Hematopoietic multipotent progenitor cell treated with erythropoietin and hydrocortisone succinate and interleukin-3 and kit ligand, for 17 days (in vitro differentiated cells): ENCODE data around the gene SYT1.
"Not testable (repeated sequence)": the region's sequence is repeated elsewhere in the genome, so short reads cannot be mapped to it uniquely, and the experiment has no call there.

Experiments used
- DNase-seq: peaks from one replicate; pipeline ENCODE4 v3.0.0-alpha.2; 2015; ENCODE audit warnings: low spot score

SYT1 gene

GRCh38 chr12:78864403-78864869 lies at the start of gene SYT1:
TSS of gene SYT1 (plus strand) at chr12:78864774.
- DNase-seq, result no peak

GRCh38 chr12:78818487-78818886 lies 46.1 kb upstream of the SYT1 start:
- no peak for DNase-seq

GRCh38 chr12:78820946-78821345 lies 43.6 kb upstream of the SYT1 start:
- DNase-seq, result no peak

- no peak for DNase-seq
These were observed 39.7 kb upstream of the SYT1 start for GRCh38 chr12:78824918-78825317.

- DNase-seq, result no peak
These were observed 34.9 kb upstream of the SYT1 start for GRCh38 chr12:78829690-78830089.

- DNase-seq, result no peak
These were observed 29.1 kb upstream of the SYT1 start for GRCh38 chr12:78835493-78835892.

- DNase-seq, result not testable (repeated sequence)
These were observed 24.0 kb upstream of the SYT1 start for GRCh38 chr12:78840518-78841019.

- no peak for DNase-seq
These were observed 11.3 kb upstream of the SYT1 start for GRCh38 chr12:78853231-78853630.

GRCh38 chr12:78863482-78864402 lies 832 bp upstream of the SYT1 start:
- no peak for DNase-seq

GRCh38 chr12:78864870-78865463 lies 393 bp downstream of the SYT1 start:
- no peak for DNase-seq

- no peak for DNase-seq
These were observed 942 bp downstream of the SYT1 start for GRCh38 chr12:78865516-78865915.

- DNase-seq, result no peak
These were observed 1.9 kb downstream of the SYT1 start for GRCh38 chr12:78866518-78866917.

- no peak for DNase-seq
These were observed 6.0 kb downstream of the SYT1 start for GRCh38 chr12:78870539-78870938.

- DNase-seq, result no peak
These were observed 7.0 kb downstream of the SYT1 start for GRCh38 chr12:78871566-78871965.

- no peak for DNase-seq
These were observed 13.9 kb downstream of the SYT1 start for GRCh38 chr12:78878459-78878858.

GRCh38 chr12:78878866-78879265 lies 14.3 kb downstream of the SYT1 start:
- no peak for DNase-seq

GRCh38 chr12:78880078-78880477 lies 15.5 kb downstream of the SYT1 start:
- no peak for DNase-seq

GRCh38 chr12:78881685-78882084 lies 17.1 kb downstream of the SYT1 start:
- DNase-seq, result no peak

- DNase-seq, result no peak
These were observed 20.9 kb downstream of the SYT1 start for GRCh38 chr12:78885466-78885865.

- DNase-seq, result no peak
These were observed 22.3 kb downstream of the SYT1 start for GRCh38 chr12:78886719-78887407.

GRCh38 chr12:78887444-78887843 lies 22.9 kb downstream of the SYT1 start:
- DNase-seq, result no peak

- DNase-seq, result no peak
These were observed 24.0 kb downstream of the SYT1 start for GRCh38 chr12:78888568-78888967.
